ENCODE measurements around the gene PEX26. TPM values are rescaled to one million over a fixed set of nuclear protein-coding genes. Genes with fewer than 3 reads are reported as not detected.

The PEX26 gene
- total RNA-seq, 6 experiments from 2014 or later: 22.7 to 42.5 (median 25.0) TPM

GRCh38 chr22:18111759-18112330 lies 34.1 kb downstream of the PEX26 start:
- intact Hi-C loops (cut with DNase I): no loop called here
- H3K4me1 ChIP-seq: peaks cover 0 to 13% (median 0%) of the 10 kb centered on the region in 4 donors
- no peak for ATAC-seq
- H3K9me3 ChIP-seq: no peaks in the 10 kb centered on the region
- WGBS (ENCODE audit: insufficient coverage, low coverage, low lambda C conversion rate, missing lambda C conversion rate): 72% methylated on average over 4 of the region's 12 CpGs
- H3K4me3 ChIP-seq: no peak overlapping the region
- no peaks in the 10 kb centered on the region for H3K36me3 ChIP-seq
- TF ChIP-seq POLR2A (IDR thresholded peaks at IDR 0.05) (no peak), CTCF (IDR thresholded peaks at IDR 0.05) (no peak)
- no peaks in the 10 kb centered on the region for H3K27me3 ChIP-seq
- DNase-seq: no peak
- no peak overlapping the region for H3K27ac ChIP-seq

GRCh38 chr22:18112440-18112839 lies 34.6 kb downstream of the PEX26 start:
- Histone ChIP-seq H3K9me3 (no peaks in the 10 kb centered on the region), H3K4me1 (peaks cover 0 to 13% (median 0%) of the 10 kb centered on the region in 4 donors), H3K4me3 (no peak overlapping the region), H3K36me3 (no peaks in the 10 kb centered on the region), H3K27me3 (no peaks in the 10 kb centered on the region), H3K27ac (no peak overlapping the region)
- 71% methylated on average over 6 of the region's 6 CpGs for WGBS (ENCODE audit: insufficient coverage, low coverage, low lambda C conversion rate, missing lambda C conversion rate)
- no peak for ATAC-seq
- no peak for TF ChIP-seq CTCF (IDR thresholded peaks at IDR 0.05)
- no peak for TF ChIP-seq POLR2A (IDR thresholded peaks at IDR 0.05)
- intact Hi-C loops (cut with DNase I): no loop called here
- DNase-seq: no peak

- TF ChIP-seq CTCF (IDR thresholded peaks at IDR 0.05) (no peak), POLR2A (IDR thresholded peaks at IDR 0.05) (no peak)
- ATAC-seq (no peak), DNase-seq (no peak)
- H3K27ac ChIP-seq: no peak overlapping the region
- H3K27me3 ChIP-seq: no peaks in the 10 kb centered on the region
- intact Hi-C loops (cut with DNase I): no loop called here
- H3K4me1 ChIP-seq: peaks cover 0 to 13% (median 0%) of the 10 kb centered on the region in 4 donors
- 63% methylated on average over 6 of the region's 11 CpGs for WGBS (ENCODE audit: insufficient coverage, low coverage, low lambda C conversion rate, missing lambda C conversion rate)
- no peaks in the 10 kb centered on the region for H3K36me3 ChIP-seq
- no peaks in the 10 kb centered on the region for H3K9me3 ChIP-seq
- no peak overlapping the region for H3K4me3 ChIP-seq
Measured at GRCh38 chr22:18113680-18114394, 36.0 kb downstream of the PEX26 start.

- H3K36me3 ChIP-seq: no peaks in the 10 kb centered on the region
- intact Hi-C loops (cut with DNase I): no loop called here
- 38% methylated on average over 4 of the region's 4 CpGs for WGBS (ENCODE audit: insufficient coverage, low coverage, low lambda C conversion rate, missing lambda C conversion rate)
- DNase-seq (no peak), ATAC-seq (no peak)
- H3K4me3 ChIP-seq: no peak overlapping the region
- TF ChIP-seq CTCF (IDR thresholded peaks at IDR 0.05) (no peak), POLR2A (IDR thresholded peaks at IDR 0.05) (no peak)
- H3K9me3 ChIP-seq: no peaks in the 10 kb centered on the region
- H3K4me1 ChIP-seq: peaks cover 0 to 13% (median 0%) of the 10 kb centered on the region in 4 donors
- H3K27me3 ChIP-seq: no peaks in the 10 kb centered on the region
- no peak overlapping the region for H3K27ac ChIP-seq
Measured at GRCh38 chr22:18114495-18114894, 36.7 kb downstream of the PEX26 start.

Measured in right lobe of liver (tissue), 6 donors.